IPS DF 6.9 (cell line): Measurements from ENCODE around the gene DBNL.

Source experiments
- DNase-seq: peaks from one replicate; pipeline ENCODE4 v3.0.0-alpha.2; 2013; ENCODE audit warnings: low read depth, low spot score
- H3K27ac ChIP-seq: one replicate; pipeline ENCODE4 v1.5.1; 2013; ENCODE audit warnings: low read length, control low read depth
- H3K27me3 ChIP-seq: 2 replicates; pipeline ENCODE4 v1.6.1; 2013; ENCODE audit warnings: mild to moderate bottlenecking, low read length; ENCODE audit not compliant: control insufficient read depth, insufficient read depth
- H3K36me3 ChIP-seq: 2 replicates; pipeline ENCODE4 v1.6.1; 2013; ENCODE audit warnings: low read length; ENCODE audit not compliant: control insufficient read depth, insufficient read depth
- H3K4me1 ChIP-seq: 2 replicates; pipeline ENCODE4 v1.6.1; 2013; ENCODE audit warnings: low read length; ENCODE audit not compliant: control insufficient read depth, insufficient read depth
- H3K4me3 ChIP-seq: 2 replicates; pipeline ENCODE4 v1.5.1; 2013; ENCODE audit warnings: mild to moderate bottlenecking, low read length
- H3K9me3 ChIP-seq: 2 replicates; pipeline ENCODE4 v1.6.1; 2013; ENCODE audit warnings: low read length, inconsistent platforms; ENCODE audit not compliant: control insufficient read depth, insufficient read depth
- WGBS: extraction: QIAGEN DNeasy Blood & Tissue Kit; methylation state at CpG from one replicate; pipeline ENCODE4 v1.1.7; 2013; ENCODE audit warnings: mixed read lengths, missing lambda C conversion rate; ENCODE audit not compliant: insufficient read length, insufficient coverage; 5-methylcytosine and 5-hydroxymethylcytosine counted together

DBNL gene

GRCh38 chr7:44093102-44093641 lies 48.7 kb downstream of the DBNL start:
- Histone ChIP-seq H3K27ac (no peak overlapping the region), H3K4me1 (no peaks in the 10 kb centered on the region), H3K27me3 (no peaks in the 10 kb centered on the region), H3K36me3 (no peaks in the 10 kb centered on the region), H3K9me3 (no peaks in the 10 kb centered on the region; the same call in 1 of the 2 replicates), H3K4me3 (no peak overlapping the region)
- no CpG with 5 or more reads among the region's 6 CpGs for WGBS
- no peak for DNase-seq

GRCh38 chr7:44094365-44094764 lies 49.9 kb downstream of the DBNL start:
- Histone ChIP-seq H3K27me3 (no peaks in the 10 kb centered on the region), H3K4me1 (no peaks in the 10 kb centered on the region), H3K36me3 (no peaks in the 10 kb centered on the region), H3K4me3 (no peak overlapping the region), H3K27ac (no peak overlapping the region), H3K9me3 (no peaks in the 10 kb centered on the region; the same call in 1 of the 2 replicates)
- DNase-seq: no peak
- no CpG with 5 or more reads among the region's 2 CpGs for WGBS

- Histone ChIP-seq H3K27ac (no peak overlapping the region), H3K4me1 (no peaks in the 10 kb centered on the region), H3K27me3 (no peaks in the 10 kb centered on the region), H3K4me3 (no peak overlapping the region), H3K9me3 (no peaks in the 10 kb centered on the region; the same call in 1 of the 2 replicates), H3K36me3 (no peaks in the 10 kb centered on the region)
- no peak for DNase-seq
- WGBS: no CpG with 5 or more reads among the region's 2 CpGs
Measured at GRCh38 chr7:44094883-44095592, 50.5 kb downstream of the DBNL start.

- no peaks in the 10 kb centered on the region for H3K27me3 ChIP-seq
- no peaks in the 10 kb centered on the region for H3K36me3 ChIP-seq
- no peak overlapping the region for H3K27ac ChIP-seq
- WGBS: no CpG with 5 or more reads among the region's 3 CpGs
- 0 out of 2 replicates have a peak, but pooled peaks cover 1% of the 10 kb centered on the region for H3K4me1 ChIP-seq
- no peak overlapping the region for H3K4me3 ChIP-seq
- no peak for DNase-seq
- no peaks in the 10 kb centered on the region; the same call in 1 of the 2 replicates for H3K9me3 ChIP-seq
Measured at GRCh38 chr7:44095781-44096180, 51.3 kb downstream of the DBNL start.

- H3K9me3 ChIP-seq: no peaks in the 10 kb centered on the region; the same call in 1 of the 2 replicates
- no peak for DNase-seq
- no CpG with 5 or more reads among the region's 8 CpGs for WGBS
- H3K4me3 ChIP-seq: no peak overlapping the region
- no peaks in the 10 kb centered on the region for H3K36me3 ChIP-seq
- 0 out of 2 replicates have a peak, but pooled peaks cover 1% of the 10 kb centered on the region for H3K4me1 ChIP-seq
- H3K27ac ChIP-seq: no peak overlapping the region
- H3K27me3 ChIP-seq: no peaks in the 10 kb centered on the region
Measured at GRCh38 chr7:44096326-44096881, 51.9 kb downstream of the DBNL start.

GRCh38 chr7:44097064-44097932 lies 52.8 kb downstream of the DBNL start:
- Histone ChIP-seq H3K4me1 (0 out of 2 replicates have a peak, but pooled peaks cover 1% of the 10 kb centered on the region), H3K36me3 (no peaks in the 10 kb centered on the region), H3K27ac (no peak overlapping the region), H3K27me3 (no peaks in the 10 kb centered on the region), H3K4me3 (no peak overlapping the region), H3K9me3 (no peaks in the 10 kb centered on the region; the same call in 1 of the 2 replicates)
- no peak for DNase-seq
- no CpG with 5 or more reads among the region's 9 CpGs for WGBS

GRCh38 chr7:44098092-44099068 lies 53.9 kb downstream of the DBNL start:
- no peaks in the 10 kb centered on the region; the same call in 1 of the 2 replicates for H3K9me3 ChIP-seq
- H3K27me3 ChIP-seq: no peaks in the 10 kb centered on the region
- H3K4me1 ChIP-seq: 0 out of 2 replicates have a peak, but pooled peaks cover 1% of the 10 kb centered on the region
- DNase-seq: no peak
- H3K27ac ChIP-seq: no peak overlapping the region
- WGBS: no CpG with 5 or more reads among the region's 6 CpGs
- H3K4me3 ChIP-seq: no peak overlapping the region
- no peaks in the 10 kb centered on the region for H3K36me3 ChIP-seq

- no peak for DNase-seq
- Histone ChIP-seq H3K27me3 (no peaks in the 10 kb centered on the region), H3K4me1 (0 out of 2 replicates have a peak, but pooled peaks cover 1% of the 10 kb centered on the region), H3K27ac (no peak overlapping the region), H3K9me3 (no peaks in the 10 kb centered on the region; the same call in 1 of the 2 replicates), H3K36me3 (no peaks in the 10 kb centered on the region), H3K4me3 (no peak overlapping the region)
- no CpG with 5 or more reads among the region's 4 CpGs for WGBS
Measured at GRCh38 chr7:44099669-44100068, 55.2 kb downstream of the DBNL start.

GRCh38 chr7:44100458-44101302 lies 56.2 kb downstream of the DBNL start:
- Histone ChIP-seq H3K4me1 (0 out of 2 replicates have a peak, but pooled peaks cover 1% of the 10 kb centered on the region), H3K27me3 (no peaks in the 10 kb centered on the region), H3K9me3 (no peaks in the 10 kb centered on the region), H3K27ac (no peak overlapping the region), H3K4me3 (no peak overlapping the region), H3K36me3 (no peaks in the 10 kb centered on the region)
- WGBS: no CpG with 5 or more reads among the region's 10 CpGs
- DNase-seq: no peak
